Measurements from ENCODE around the gene PXDN. TPM values are rescaled to one million over a fixed set of nuclear protein-coding genes. Genes with fewer than 3 reads are reported as not detected.

Gene PXDN
- total and polyA plus RNA-seq, 2 of the 13 experiments (the other 11 are each of a cell fraction or from before 2014, with no cell fraction given) = not detected

GRCh38 chr2:1744151-1744445, 217 bp downstream of the PXDN start:
- 68% methylated on average over 33 of the region's 33 CpGs for WGBS (ENCODE audit: low lambda C conversion rate)
- H3K27ac ChIP-seq (ENCODE audit: extremely low read length, insufficient read depth, low read length) = no peak overlapping the region
- in situ Hi-C loops (cut with HindIII; ENCODE audit: extremely low pct_ligation_motif_present, low pct_unique_long_range_greater_than_20kb) = no loop called here
- POLR2A ChIA-PET = no interaction called here
- no peaks in the 10 kb centered on the region for H4K20me1 ChIP-seq (ENCODE audit: insufficient read depth, low read length)
- DNase-seq (ENCODE audit: low spot score) (no peak), FAIRE-seq (no peak), ATAC-seq (no peak)
- intact Hi-C loops (cut with micrococcal nuclease; ENCODE audit: unreplicated experiment) = no loop called here
- H3K9ac ChIP-seq (ENCODE audit: insufficient read depth, low read depth, low read length) = no peak overlapping the region
- CTCF ChIA-PET (ENCODE audit: low intra/inter-chr PET ratio, low total read pairs) = no interaction called here
- no peaks in the 10 kb centered on the region for H3K36me3 ChIP-seq (replicated peaks in 1 of 2; ENCODE audit: control insufficient read depth in 1 of 2, insufficient read depth in 2 of 2, low read length in 2 of 2)
- H3K9me3 ChIP-seq (ENCODE audit: low read length) = no peaks in the 10 kb centered on the region
- H3K4me1 ChIP-seq (ENCODE audit: insufficient read depth, low read length) = no peaks in the 10 kb centered on the region
- no TSS peak for BruUV-seq (replicated peaks)
- H3K4me2 ChIP-seq (ENCODE audit: low read depth, low read length) = no peak overlapping the region
- H3K4me3 ChIP-seq (replicated peaks in 1 of 3; ENCODE audit: insufficient read depth in 1 of 3, low read depth in 2 of 3, low read length in 3 of 3) = no peak overlapping the region
- peaks cover 2 to 33% of the 10 kb centered on the region in 2 experiments; a peak in 4 of 5 replicates for H3K27me3 ChIP-seq (ENCODE audit: control insufficient read depth in 1 of 2, insufficient read depth in 2 of 2, low read length in 2 of 2)
- no peak overlapping the region for H2AFZ ChIP-seq (ENCODE audit: low read length)
- no peak for TF ChIP-seq RELA (CRISPR knock-in tag; IDR thresholded peaks at IDR 0.05)
- no peak for TF ChIP-seq ATAD3A (CRISPR knock-in tag; IDR thresholded peaks at IDR 0.05)
- TF ChIP-seq, protein P1, sequence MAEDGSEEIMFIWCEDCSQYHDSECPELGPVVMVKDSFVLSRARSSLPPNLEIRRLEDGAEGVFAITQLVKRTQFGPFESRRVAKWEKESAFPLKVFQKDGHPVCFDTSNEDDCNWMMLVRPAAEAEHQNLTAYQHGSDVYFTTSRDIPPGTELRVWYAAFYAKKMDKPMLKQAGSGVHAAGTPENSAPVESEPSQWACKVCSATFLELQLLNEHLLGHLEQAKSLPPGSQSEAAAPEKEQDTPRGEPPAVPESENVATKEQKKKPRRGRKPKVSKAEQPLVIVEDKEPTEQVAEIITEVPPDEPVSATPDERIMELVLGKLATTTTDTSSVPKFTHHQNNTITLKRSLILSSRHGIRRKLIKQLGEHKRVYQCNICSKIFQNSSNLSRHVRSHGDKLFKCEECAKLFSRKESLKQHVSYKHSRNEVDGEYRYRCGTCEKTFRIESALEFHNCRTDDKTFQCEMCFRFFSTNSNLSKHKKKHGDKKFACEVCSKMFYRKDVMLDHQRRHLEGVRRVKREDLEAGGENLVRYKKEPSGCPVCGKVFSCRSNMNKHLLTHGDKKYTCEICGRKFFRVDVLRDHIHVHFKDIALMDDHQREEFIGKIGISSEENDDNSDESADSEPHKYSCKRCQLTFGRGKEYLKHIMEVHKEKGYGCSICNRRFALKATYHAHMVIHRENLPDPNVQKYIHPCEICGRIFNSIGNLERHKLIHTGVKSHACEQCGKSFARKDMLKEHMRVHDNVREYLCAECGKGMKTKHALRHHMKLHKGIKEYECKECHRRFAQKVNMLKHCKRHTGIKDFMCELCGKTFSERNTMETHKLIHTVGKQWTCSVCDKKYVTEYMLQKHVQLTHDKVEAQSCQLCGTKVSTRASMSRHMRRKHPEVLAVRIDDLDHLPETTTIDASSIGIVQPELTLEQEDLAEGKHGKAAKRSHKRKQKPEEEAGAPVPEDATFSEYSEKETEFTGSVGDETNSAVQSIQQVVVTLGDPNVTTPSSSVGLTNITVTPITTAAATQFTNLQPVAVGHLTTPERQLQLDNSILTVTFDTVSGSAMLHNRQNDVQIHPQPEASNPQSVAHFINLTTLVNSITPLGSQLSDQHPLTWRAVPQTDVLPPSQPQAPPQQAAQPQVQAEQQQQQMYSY (CRISPR knock-in tag; IDR thresholded peaks at IDR 0.05) = no peak
- TF ChIP-seq, protein P2, sequence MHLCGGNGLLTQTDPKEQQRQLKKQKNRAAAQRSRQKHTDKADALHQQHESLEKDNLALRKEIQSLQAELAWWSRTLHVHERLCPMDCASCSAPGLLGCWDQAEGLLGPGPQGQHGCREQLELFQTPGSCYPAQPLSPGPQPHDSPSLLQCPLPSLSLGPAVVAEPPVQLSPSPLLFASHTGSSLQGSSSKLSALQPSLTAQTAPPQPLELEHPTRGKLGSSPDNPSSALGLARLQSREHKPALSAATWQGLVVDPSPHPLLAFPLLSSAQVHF (CRISPR knock-in tag; IDR thresholded peaks at IDR 0.05) = no peak
- TF ChIP-seq ELF4 (CRISPR knock-in tag; IDR thresholded peaks at IDR 0.05; ENCODE audit: borderline replicate concordance) = no peak
- TF ChIP-seq, protein P3, sequence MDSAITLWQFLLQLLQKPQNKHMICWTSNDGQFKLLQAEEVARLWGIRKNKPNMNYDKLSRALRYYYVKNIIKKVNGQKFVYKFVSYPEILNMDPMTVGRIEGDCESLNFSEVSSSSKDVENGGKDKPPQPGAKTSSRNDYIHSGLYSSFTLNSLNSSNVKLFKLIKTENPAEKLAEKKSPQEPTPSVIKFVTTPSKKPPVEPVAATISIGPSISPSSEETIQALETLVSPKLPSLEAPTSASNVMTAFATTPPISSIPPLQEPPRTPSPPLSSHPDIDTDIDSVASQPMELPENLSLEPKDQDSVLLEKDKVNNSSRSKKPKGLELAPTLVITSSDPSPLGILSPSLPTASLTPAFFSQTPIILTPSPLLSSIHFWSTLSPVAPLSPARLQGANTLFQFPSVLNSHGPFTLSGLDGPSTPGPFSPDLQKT (CRISPR knock-in tag; IDR thresholded peaks at IDR 0.05; ENCODE audit: borderline replicate concordance) = no peak
- TF ChIP-seq RFX1 (IDR thresholded peaks at IDR 0.05) = no peak
- no peak for TF ChIP-seq ATM (IDR thresholded peaks at IDR 0.05; ENCODE audit: borderline replicate concordance)
- no peak for TF ChIP-seq ZNF777 (CRISPR knock-in tag; IDR thresholded peaks at IDR 0.05)
- TF ChIP-seq ZSCAN25 (CRISPR knock-in tag; IDR thresholded peaks at IDR 0.05) = no peak
- no peak for TF ChIP-seq ZNF772 (CRISPR knock-in tag; IDR thresholded peaks at IDR 0.05)
- no peaks in the 10 kb centered on the region for H3K79me2 ChIP-seq (ENCODE audit: insufficient read depth, low read length)
